Measurements from ENCODE around the gene MRPL47. TPM values are rescaled to one million over a fixed set of nuclear protein-coding genes. Genes with fewer than 3 reads are reported as not detected.

The MRPL47 gene
- total and polyA plus RNA-seq, 2 donors from 2014 or later, result 26.2 to 86.2 TPM

- H3K27ac ChIP-seq (ENCODE audit: low read depth in 2 of 2, low read length in 2 of 2), result no peak overlapping the region
- H3K4me1 ChIP-seq (ENCODE audit: control insufficient read depth in 2 of 3, insufficient read depth in 2 of 3, low read depth in 1 of 3, low read length in 3 of 3), result no peaks in the 10 kb centered on the region
- FAIRE-seq, result no peak
- intact Hi-C loops (cut with DNase I), result no loop called here
- no peaks in the 10 kb centered on the region for H3K36me3 ChIP-seq (ENCODE audit: control insufficient read depth in 2 of 3, insufficient read depth in 3 of 3, low read length in 3 of 3)
- no peak overlapping the region for H3K9ac ChIP-seq (ENCODE audit: low read length in 3 of 3)
- no peaks in the 10 kb centered on the region for H3K27me3 ChIP-seq (ENCODE audit: control insufficient read depth, insufficient read depth, low read length)
- H3K9me3 ChIP-seq (ENCODE audit: control insufficient read depth in 2 of 3, insufficient read depth in 1 of 3, low read length in 3 of 3), result no peaks in the 10 kb centered on the region
- no peak for DNase-seq
- TF ChIP-seq CTCF (IDR thresholded peaks at IDR 0.05; ENCODE audit: borderline replicate concordance, extremely low read depth, insufficient read depth), result no peak
- no peak overlapping the region for H3K4me3 ChIP-seq (ENCODE audit: low read length in 3 of 3)
Observed at GRCh38 chr3:179544981-179545645, 59.3 kb downstream of the MRPL47 start.

DNA sequence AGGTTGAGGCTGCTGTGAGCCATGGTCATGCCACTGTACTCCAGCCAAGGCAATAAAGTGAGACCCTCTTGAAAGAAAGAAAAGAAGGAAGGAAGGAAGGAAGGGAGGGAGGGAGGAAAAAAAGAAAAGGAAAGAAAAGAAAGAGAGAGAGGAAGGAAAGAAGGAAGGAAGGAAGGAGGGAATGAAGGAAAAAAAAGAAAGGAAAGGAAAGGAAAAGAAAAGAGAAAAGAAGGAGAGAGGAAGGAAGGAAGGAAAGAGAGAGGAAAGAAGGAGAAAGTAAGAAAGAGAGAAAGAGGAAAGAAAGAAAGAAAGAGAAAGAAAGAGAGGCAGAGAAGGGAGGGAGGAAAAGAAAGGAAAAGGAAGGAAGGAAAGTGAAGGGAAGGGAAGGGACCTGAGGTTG, 62.1 kb downstream of the MRPL47 start:
- DNase-seq (no peak), FAIRE-seq (no peak)
- no peaks in the 10 kb centered on the region for H3K9me3 ChIP-seq (ENCODE audit: control insufficient read depth in 2 of 3, insufficient read depth in 1 of 3, low read length in 3 of 3)
- no peaks in the 10 kb centered on the region for H3K4me1 ChIP-seq (ENCODE audit: control insufficient read depth in 2 of 3, insufficient read depth in 2 of 3, low read depth in 1 of 3, low read length in 3 of 3)
- H3K27ac ChIP-seq (ENCODE audit: low read depth in 2 of 2, low read length in 2 of 2), result no peak overlapping the region
- no peak for TF ChIP-seq CTCF (IDR thresholded peaks at IDR 0.05; ENCODE audit: borderline replicate concordance, extremely low read depth, insufficient read depth)
- intact Hi-C loops (cut with DNase I), result no loop called here
- H3K4me3 ChIP-seq (ENCODE audit: low read length in 3 of 3), result no peak overlapping the region
- no peaks in the 10 kb centered on the region for H3K27me3 ChIP-seq (ENCODE audit: control insufficient read depth, insufficient read depth, low read length)
- no peak overlapping the region for H3K9ac ChIP-seq (ENCODE audit: low read length in 3 of 3)
- no peaks in the 10 kb centered on the region for H3K36me3 ChIP-seq (ENCODE audit: control insufficient read depth in 2 of 3, insufficient read depth in 3 of 3, low read length in 3 of 3)

- Histone ChIP-seq H3K4me1 (ENCODE audit: control insufficient read depth in 2 of 3, insufficient read depth in 2 of 3, low read depth in 1 of 3, low read length in 3 of 3) (no peaks in the 10 kb centered on the region), H3K4me3 (ENCODE audit: low read length in 3 of 3) (no peak overlapping the region), H3K27me3 (ENCODE audit: control insufficient read depth, insufficient read depth, low read length) (no peaks in the 10 kb centered on the region), H3K27ac (ENCODE audit: low read depth in 2 of 2, low read length in 2 of 2) (no peak overlapping the region), H3K36me3 (ENCODE audit: control insufficient read depth in 2 of 3, insufficient read depth in 3 of 3, low read length in 3 of 3) (no peaks in the 10 kb centered on the region), H3K9ac (ENCODE audit: low read length in 3 of 3) (no peak overlapping the region), H3K9me3 (ENCODE audit: control insufficient read depth in 2 of 3, insufficient read depth in 1 of 3, low read length in 3 of 3) (no peaks in the 10 kb centered on the region)
- DNase-seq (no peak), FAIRE-seq (no peak)
- no peak for TF ChIP-seq CTCF (IDR thresholded peaks at IDR 0.05; ENCODE audit: borderline replicate concordance, extremely low read depth, insufficient read depth)
- intact Hi-C loops (cut with DNase I), result no loop called here
Observed at GRCh38 chr3:179541596-179541995, 62.8 kb downstream of the MRPL47 start.

GRCh38 chr3:179541094-179541493, 63.3 kb downstream of the MRPL47 start:
- intact Hi-C loops (cut with DNase I), result no loop called here
- Histone ChIP-seq H3K27ac (ENCODE audit: low read depth in 2 of 2, low read length in 2 of 2) (no peak overlapping the region), H3K36me3 (ENCODE audit: control insufficient read depth in 2 of 3, insufficient read depth in 3 of 3, low read length in 3 of 3) (no peaks in the 10 kb centered on the region), H3K27me3 (ENCODE audit: control insufficient read depth, insufficient read depth, low read length) (no peaks in the 10 kb centered on the region), H3K9ac (ENCODE audit: low read length in 3 of 3) (no peak overlapping the region), H3K9me3 (ENCODE audit: control insufficient read depth in 2 of 3, insufficient read depth in 1 of 3, low read length in 3 of 3) (no peaks in the 10 kb centered on the region), H3K4me1 (ENCODE audit: control insufficient read depth in 2 of 3, insufficient read depth in 2 of 3, low read depth in 1 of 3, low read length in 3 of 3) (no peaks in the 10 kb centered on the region), H3K4me3 (ENCODE audit: low read length in 3 of 3) (no peak overlapping the region)
- no peak for TF ChIP-seq CTCF (IDR thresholded peaks at IDR 0.05; ENCODE audit: borderline replicate concordance, extremely low read depth, insufficient read depth)
- DNase-seq, result no peak
- no peak for FAIRE-seq
